Keratinocyte (primary cell): ENCODE data around the gene SCD5.

ENCODE experiments used
- CTCF ChIP-seq, 3 experiments: IDR thresholded peaks in 1 of 3; conservative IDR thresholded peaks in 1 of 3; optimal IDR thresholded peaks in 1 of 3; 2 replicates in 2 of 3; 3 replicates in 1 of 3; pipeline versions ENCODE3 to v1.5.1; 2011; ENCODE audit warnings: low read length in 3 of 3, mild to moderate bottlenecking in 3 of 3, moderate library complexity in 2 of 3, control low read depth in 1 of 3, inconsistent platforms in 1 of 3; ENCODE audit not compliant: insufficient read depth in 2 of 3; ENCODE audit errors: extremely low read depth in 1 of 3
- EZH2 ChIP-seq: IDR thresholded peaks from one replicate; pipeline ENCODE4 v1.6.1; 2012; ENCODE audit warnings: inconsistent platforms, mild to moderate bottlenecking, low read length, moderate library complexity

- TF ChIP-seq CTCF (optimal IDR thresholded peaks at IDR 0.05 in 1 of 3, IDR thresholded peaks at IDR 0.05 in 1 of 3, conservative IDR thresholded peaks at IDR 0.05 in 1 of 3; ENCODE audit: extremely low read depth in 1 of 3, insufficient read depth in 2 of 3, low read length in 3 of 3) (no peak), EZH2 (no peak)
Observed at GRCh38 chr4:82618103-82618720, 180.4 kb downstream of the SCD5 start.
